Fibroblast of peridontal ligament (primary cell): ENCODE results near the gene LRRC4C.

Experiments
- DNase-seq: peaks from one replicate; pipeline ENCODE4 v3.0.0-alpha.2; 2010; ENCODE audit errors: extremely low read depth

LRRC4C gene

GRCh38 chr11:41459465-41460401, at the start of gene LRRC4C:
Gene LRRC4C (minus strand): TSS chr11:41459652.
- no peak for DNase-seq

- DNase-seq, result no peak
Observed at GRCh38 chr11:41508121-41508520, 48.7 kb upstream of the LRRC4C start.

GRCh38 chr11:41499429-41499828, 40.0 kb upstream of the LRRC4C start:
- no peak for DNase-seq

GRCh38 chr11:41498726-41499125, 39.3 kb upstream of the LRRC4C start:
- DNase-seq, result peak; percentile 2

- DNase-seq, result no peak
Observed at GRCh38 chr11:41497974-41498373, 38.5 kb upstream of the LRRC4C start.

GRCh38 chr11:41494716-41495115, 35.3 kb upstream of the LRRC4C start:
- DNase-seq, result no peak

GRCh38 chr11:41486424-41486823, 27.0 kb upstream of the LRRC4C start:
- no peak for DNase-seq

GRCh38 chr11:41483956-41484355, 24.5 kb upstream of the LRRC4C start:
- DNase-seq, result no peak

- DNase-seq, result no peak
Observed at GRCh38 chr11:41479179-41479578, 19.7 kb upstream of the LRRC4C start.

- DNase-seq, result no peak
Observed at GRCh38 chr11:41461057-41461681, 1.7 kb upstream of the LRRC4C start.

GRCh38 chr11:41458641-41459040, 811 bp downstream of the LRRC4C start:
- no peak for DNase-seq

GRCh38 chr11:41458154-41458553, 1.3 kb downstream of the LRRC4C start:
- DNase-seq, result no peak

GRCh38 chr11:41457216-41458014, 2.0 kb downstream of the LRRC4C start:
- no peak for DNase-seq

GRCh38 chr11:41456269-41456668, 3.2 kb downstream of the LRRC4C start:
- no peak for DNase-seq

GRCh38 chr11:41451011-41451410, 8.4 kb downstream of the LRRC4C start:
- no peak for DNase-seq

- DNase-seq, result no peak
Observed at GRCh38 chr11:41449483-41450050, 9.9 kb downstream of the LRRC4C start.

GRCh38 chr11:41446566-41446965, 12.9 kb downstream of the LRRC4C start:
- DNase-seq, result peak; percentile 1

- DNase-seq, result no peak
Observed at GRCh38 chr11:41446107-41446506, 13.3 kb downstream of the LRRC4C start.

GRCh38 chr11:41437006-41437490, 22.4 kb downstream of the LRRC4C start:
- no peak for DNase-seq

GRCh38 chr11:41435531-41435930, 23.9 kb downstream of the LRRC4C start:
- DNase-seq, result no peak

GRCh38 chr11:41431784-41432183, 27.7 kb downstream of the LRRC4C start:
- DNase-seq, result no peak

GRCh38 chr11:41419901-41420300, 39.6 kb downstream of the LRRC4C start:
- DNase-seq, result no peak
